Adipose tissue (tissue), 3 donors: ENCODE results near the gene PCDHA9. TPM values are rescaled to one million over a fixed set of nuclear protein-coding genes. Genes with fewer than 3 reads are reported as not detected.
"Not testable (repeated sequence)": the region's sequence is repeated elsewhere in the genome, so short reads cannot be mapped to it uniquely, and the experiment has no call there.

Experiments
- H3K27ac ChIP-seq: one replicate; pipeline ENCODE4 v1.5.1; 2013; ENCODE audit warnings: low read depth, low read length
- WGBS, 3 donors: extraction: QIAGEN DNeasy Blood & Tissue Kit; methylation state at CpG; one replicate each; pipeline ENCODE4 v1.1.7; 2013; 5-methylcytosine and 5-hydroxymethylcytosine counted together
- polyA plus RNA-seq, 3 donors: library from polyadenylated mRNA; stranded (reverse); fragments of 200-250 nt; gene quantifications; one replicate each; pipeline ENCODE4 v1.2.3, GENCODE V29; 2013
- donor health status: healthy with polysubstance abuse.
- donor health status: Bipolar disorder and iron deficiency.
- donor health status: healthy.

PCDHA9 gene, protein sequence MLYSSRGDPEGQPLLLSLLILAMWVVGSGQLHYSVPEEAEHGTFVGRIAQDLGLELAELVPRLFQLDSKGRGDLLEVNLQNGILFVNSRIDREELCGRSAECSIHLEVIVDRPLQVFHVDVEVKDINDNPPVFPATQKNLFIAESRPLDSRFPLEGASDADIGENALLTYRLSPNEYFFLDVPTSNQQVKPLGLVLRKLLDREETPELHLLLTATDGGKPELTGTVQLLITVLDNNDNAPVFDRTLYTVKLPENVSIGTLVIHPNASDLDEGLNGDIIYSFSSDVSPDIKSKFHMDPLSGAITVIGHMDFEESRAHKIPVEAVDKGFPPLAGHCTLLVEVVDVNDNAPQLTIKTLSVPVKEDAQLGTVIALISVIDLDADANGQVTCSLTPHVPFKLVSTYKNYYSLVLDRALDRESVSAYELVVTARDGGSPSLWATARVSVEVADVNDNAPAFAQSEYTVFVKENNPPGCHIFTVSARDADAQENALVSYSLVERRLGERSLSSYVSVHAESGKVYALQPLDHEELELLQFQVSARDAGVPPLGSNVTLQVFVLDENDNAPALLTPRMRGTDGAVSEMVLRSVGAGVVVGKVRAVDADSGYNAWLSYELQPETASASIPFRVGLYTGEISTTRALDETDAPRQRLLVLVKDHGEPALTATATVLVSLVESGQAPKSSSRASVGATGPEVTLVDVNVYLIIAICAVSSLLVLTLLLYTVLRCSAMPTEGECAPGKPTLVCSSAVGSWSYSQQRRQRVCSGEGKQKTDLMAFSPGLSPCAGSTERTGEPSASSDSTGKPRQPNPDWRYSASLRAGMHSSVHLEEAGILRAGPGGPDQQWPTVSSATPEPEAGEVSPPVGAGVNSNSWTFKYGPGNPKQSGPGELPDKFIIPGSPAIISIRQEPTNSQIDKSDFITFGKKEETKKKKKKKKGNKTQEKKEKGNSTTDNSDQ
- under 1 TPM in 1 of 3 donors, not detected in 2; 0.02 TPM for polyA plus RNA-seq

DNA sequence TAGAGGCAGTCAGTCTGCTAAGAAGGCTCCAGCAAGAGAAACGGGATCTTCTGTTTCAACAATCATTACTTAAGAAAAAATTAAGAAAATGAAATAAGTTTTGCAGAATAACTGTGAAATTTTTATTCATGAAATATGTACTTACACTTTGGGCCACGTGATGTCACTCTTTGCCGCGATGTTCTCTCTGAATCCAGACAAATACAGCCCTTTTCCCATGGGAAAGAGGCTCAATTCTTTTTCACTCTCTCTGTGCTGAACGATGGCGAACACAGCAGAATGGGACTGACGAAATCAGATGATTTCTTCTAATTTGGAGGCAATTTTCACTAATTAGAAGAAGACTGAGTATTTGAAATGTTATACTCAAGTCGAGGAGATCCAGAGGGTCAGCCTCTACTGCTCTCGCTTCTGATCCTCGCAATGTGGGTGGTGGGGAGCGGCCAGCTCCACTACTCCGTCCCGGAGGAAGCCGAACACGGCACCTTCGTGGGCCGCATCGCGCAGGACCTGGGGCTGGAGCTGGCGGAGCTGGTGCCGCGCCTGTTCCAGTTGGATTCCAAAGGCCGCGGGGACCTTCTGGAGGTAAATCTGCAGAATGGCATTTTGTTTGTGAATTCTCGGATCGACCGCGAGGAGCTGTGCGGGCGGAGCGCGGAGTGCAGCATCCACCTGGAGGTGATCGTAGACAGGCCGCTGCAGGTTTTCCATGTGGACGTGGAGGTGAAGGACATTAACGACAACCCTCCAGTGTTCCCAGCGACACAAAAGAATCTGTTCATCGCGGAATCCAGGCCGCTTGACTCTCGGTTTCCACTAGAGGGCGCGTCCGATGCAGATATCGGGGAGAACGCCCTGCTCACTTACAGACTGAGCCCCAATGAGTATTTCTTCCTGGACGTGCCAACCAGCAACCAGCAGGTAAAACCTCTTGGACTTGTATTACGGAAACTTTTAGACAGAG lies at the start of gene PCDHA9:
Gene PCDHA9, plus strand, starts transcription at position 244 of the 964 bp plus-strand sequence. Its CDS starts 114 bp downstream, at position 358.
- H3K27ac ChIP-seq, result not testable (repeated sequence)

DNA sequence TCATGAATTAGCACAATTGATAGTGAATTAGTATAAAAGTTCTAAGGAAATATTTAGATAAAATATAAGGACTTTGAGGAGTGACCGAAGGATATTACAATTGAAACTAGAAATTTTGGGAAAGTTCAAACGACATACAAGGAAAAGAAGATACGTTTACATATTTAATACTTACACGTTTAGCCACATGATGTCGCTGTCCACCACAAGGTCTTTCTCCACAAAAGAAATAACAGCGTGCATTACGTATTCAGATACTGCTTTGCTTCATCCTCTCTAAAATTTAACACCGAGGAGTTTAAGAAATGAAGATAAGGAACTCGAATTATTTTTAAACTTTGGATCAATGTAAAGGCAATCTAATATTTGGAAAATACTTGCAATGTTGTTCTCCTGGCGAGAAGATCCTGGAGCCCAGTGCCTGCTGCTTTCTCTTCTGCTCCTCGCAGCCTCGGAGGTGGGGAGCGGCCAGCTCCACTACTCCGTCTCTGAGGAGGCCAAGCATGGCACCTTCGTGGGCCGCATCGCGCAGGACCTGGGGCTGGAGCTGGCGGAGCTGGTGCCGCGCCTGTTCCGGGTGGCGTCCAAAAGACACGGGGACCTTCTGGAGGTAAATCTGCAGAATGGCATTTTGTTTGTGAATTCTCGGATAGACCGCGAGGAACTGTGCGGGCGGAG lies 47.2 kb upstream of the PCDHA9 start, which contains the start of gene PCDHA3:
Gene PCDHA3, plus strand, starts transcription at position 242 of the 678 bp plus-strand sequence.
- 14 to 17% (median 14%) methylated on average over 29 of the region's 29 CpGs for WGBS, 3 donors
- no peak within 1 kb of the TSS for H3K27ac ChIP-seq

More for the DNA sequence above, at the start of gene PCDHA9:
- WGBS, 3 donors, result 16 to 22% methylated on average over 22 to 46 of the region's 48 CpGs; no CpG with 5 or more reads in 1 of the 3 donors

GRCh38 chr5:140801494-140801841 lies 46.7 kb upstream of the PCDHA9 start:
- H3K27ac ChIP-seq, result no peak overlapping the region
- 10 to 13% (median 11%) methylated on average over 16 of the region's 16 CpGs for WGBS, 3 donors

DNA sequence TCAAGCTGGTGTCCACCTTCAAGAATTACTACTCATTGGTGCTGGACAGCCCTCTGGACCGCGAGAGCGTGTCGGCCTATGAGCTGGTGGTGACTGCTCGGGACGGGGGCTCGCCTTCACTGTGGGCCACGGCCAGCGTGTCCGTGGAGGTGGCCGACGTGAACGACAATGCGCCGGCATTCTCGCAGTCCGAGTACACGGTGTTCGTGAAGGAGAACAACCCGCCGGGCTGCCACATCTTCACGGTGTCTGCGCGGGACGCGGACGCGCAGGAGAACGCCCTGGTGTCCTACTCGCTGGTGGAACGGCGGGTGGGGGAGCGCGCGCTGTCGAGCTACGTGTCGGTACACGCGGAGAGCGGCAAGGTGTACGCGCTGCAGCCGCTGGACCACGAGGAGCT lies 45.8 kb upstream of the PCDHA9 start:
- 42 to 45% (median 44%) methylated on average over 45 of the region's 45 CpGs for WGBS, 3 donors

GRCh38 chr5:140802781-140803271 lies 45.4 kb upstream of the PCDHA9 start:
- no peak overlapping the region for H3K27ac ChIP-seq
- 36 to 43% (median 39%) methylated on average over 49 to 53 of the region's 53 CpGs for WGBS, 3 donors

More for the DNA sequence above, 45.8 kb upstream of the PCDHA9 start:
- H3K27ac ChIP-seq, result not testable (repeated sequence)

DNA sequence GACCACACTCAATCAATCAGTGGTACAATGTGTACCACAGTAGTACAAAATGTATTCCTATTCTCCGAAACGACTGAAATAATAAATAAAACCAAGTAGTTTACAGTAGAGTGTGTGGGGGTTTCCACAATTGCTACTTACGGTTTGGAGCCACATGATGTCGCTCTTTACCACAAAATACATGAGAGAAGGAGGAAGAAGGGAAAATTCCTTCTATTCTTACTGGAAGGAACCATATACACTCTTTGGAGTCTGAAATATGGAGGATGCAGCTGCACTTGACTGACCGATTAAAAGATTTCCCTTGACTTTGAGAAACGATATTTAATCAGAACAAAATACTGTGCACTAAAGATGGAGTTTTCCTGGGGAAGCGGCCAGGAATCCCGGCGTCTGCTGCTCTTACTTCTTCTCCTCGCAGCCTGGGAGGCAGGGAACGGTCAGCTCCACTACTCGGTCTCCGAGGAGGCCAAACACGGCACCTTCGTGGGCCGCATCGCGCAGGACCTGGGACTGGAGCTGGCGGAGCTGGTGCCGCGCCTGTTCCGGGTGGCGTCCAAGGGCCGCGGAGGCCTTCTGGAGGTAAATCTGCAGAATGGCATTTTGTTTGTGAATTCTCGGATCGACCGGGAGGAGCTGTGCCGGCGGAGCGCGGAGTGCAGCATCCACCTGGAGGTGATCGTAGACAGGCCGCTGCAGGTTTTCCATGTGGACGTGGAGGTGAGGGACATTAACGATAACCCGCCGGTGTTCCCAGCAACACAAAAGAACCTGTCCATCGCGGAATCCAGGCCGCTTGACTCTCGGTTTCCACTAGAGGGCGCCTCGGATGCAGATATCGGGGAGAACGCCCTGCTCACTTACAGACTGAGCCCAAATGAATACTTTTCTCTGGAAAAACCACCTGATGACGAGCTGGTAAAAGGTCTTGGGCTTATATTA lies 41.1 kb upstream of the PCDHA9 start, which contains the start of gene PCDHA4:
Gene PCDHA4, plus strand, starts transcription at position 235 of the 942 bp plus-strand sequence.
- 12 to 19% (median 16%) methylated on average over 33 to 37 of the region's 47 CpGs for WGBS, 3 donors
- no peak within 1 kb of the TSS for H3K27ac ChIP-seq

DNA sequence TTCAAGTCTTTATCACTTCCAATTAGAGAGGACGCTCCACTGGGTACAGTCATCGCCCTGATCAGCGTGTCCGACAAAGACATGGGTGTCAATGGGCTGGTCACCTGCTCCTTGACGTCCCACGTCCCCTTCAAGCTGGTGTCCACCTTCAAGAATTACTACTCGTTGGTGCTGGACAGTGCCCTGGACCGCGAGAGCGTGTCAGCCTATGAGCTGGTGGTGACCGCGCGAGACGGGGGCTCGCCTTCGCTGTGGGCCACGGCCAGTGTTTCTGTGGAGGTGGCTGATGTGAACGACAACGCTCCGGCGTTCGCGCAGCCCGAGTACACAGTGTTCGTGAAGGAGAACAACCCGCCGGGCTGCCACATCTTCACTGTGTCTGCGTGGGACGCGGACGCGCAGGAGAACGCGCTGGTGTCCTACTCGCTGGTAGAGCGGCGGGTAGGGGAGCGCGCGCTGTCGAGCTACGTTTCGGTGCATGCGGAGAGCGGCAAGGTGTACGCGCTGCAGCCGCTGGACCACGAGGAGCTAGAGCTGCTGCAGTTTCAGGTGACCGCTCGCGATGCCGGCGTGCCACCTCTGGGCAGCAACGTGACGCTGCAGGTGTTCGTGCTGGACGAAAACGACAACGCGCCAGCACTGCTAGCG lies 39.8 kb upstream of the PCDHA9 start:
- not testable (repeated sequence) for H3K27ac ChIP-seq
- 58 to 59% (median 58%) methylated on average over 62 of the region's 62 CpGs for WGBS, 3 donors

- no peak overlapping the region for H3K27ac ChIP-seq
- 63 to 68% (median 66%) methylated on average over 42 to 43 of the region's 43 CpGs for WGBS, 3 donors
These were observed 39.3 kb upstream of the PCDHA9 start for GRCh38 chr5:140808889-140809291.

- H3K27ac ChIP-seq, result no peak within 1 kb of the TSS
- WGBS, 3 donors, result 24 to 26% (median 26%) methylated on average over 39 of the region's 39 CpGs
These were observed 26.6 kb upstream of the PCDHA9 start, which contains the start of gene PCDHA5 for GRCh38 chr5:140821375-140822280. Gene PCDHA5 (plus strand): TSS chr5:140821613.

GRCh38 chr5:140822281-140822629 lies 25.9 kb upstream of the PCDHA9 start:
- WGBS, 3 donors, result 23 to 29% (median 26%) methylated on average over 6 of the region's 6 CpGs
- no peak overlapping the region for H3K27ac ChIP-seq

DNA sequence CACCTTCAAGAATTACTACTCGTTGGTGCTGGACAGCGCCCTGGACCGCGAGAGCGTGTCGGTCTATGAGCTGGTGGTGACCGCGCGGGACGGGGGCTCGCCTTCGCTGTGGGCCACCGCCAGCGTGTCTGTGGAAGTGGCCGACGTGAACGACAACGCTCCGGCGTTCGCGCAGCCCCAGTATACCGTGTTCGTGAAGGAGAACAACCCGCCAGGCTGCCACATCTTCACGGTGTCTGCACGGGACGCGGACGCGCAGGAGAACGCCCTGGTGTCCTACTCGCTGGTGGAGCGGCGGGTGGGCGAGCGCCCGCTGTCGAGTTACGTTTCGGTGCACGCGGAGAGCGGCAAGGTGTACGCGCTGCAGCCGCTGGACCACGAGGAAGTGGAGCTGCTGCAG lies 25.2 kb upstream of the PCDHA9 start:
- WGBS, 3 donors, result 48 to 53% (median 48%) methylated on average over 40 to 48 of the region's 48 CpGs
- H3K27ac ChIP-seq, result not testable (repeated sequence)

GRCh38 chr5:140823475-140823874 lies 24.7 kb upstream of the PCDHA9 start:
- no peak overlapping the region for H3K27ac ChIP-seq
- WGBS, 3 donors, result 49 to 54% (median 53%) methylated on average over 38 of the region's 38 CpGs

- WGBS, 3 donors, result 14 to 16% (median 16%) methylated on average over 27 of the region's 27 CpGs
- no peak within 1 kb of the TSS for H3K27ac ChIP-seq
These were observed 20.3 kb upstream of the PCDHA9 start, which contains the start of gene PCDHA6 for GRCh38 chr5:140827704-140828361. Gene PCDHA6 (plus strand): TSS chr5:140827960. CDS start chr5:140828092, 132 bp downstream.

DNA sequence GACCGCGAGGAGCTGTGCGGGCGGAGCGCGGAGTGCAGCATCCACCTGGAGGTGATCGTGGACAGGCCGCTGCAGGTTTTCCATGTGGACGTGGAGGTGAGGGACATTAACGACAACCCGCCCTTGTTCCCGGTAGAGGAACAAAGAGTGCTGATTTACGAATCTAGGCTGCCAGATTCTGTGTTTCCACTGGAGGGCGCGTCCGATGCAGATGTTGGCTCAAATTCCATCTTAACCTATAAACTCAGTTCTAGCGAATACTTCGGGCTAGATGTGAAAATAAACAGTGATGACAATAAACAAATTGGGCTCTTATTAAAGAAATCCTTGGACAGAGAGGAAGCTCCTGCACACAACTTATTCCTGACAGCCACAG lies 19.8 kb upstream of the PCDHA9 start:
- no peak overlapping the region for H3K27ac ChIP-seq
- 15 to 20% (median 15%) methylated on average over 18 of the region's 18 CpGs for WGBS, 3 donors
